AG10803 (cell line): ENCODE results near the gene VAC14.

Experiments used
- DNase-seq: peaks from one replicate; pipeline ENCODE4 v3.0.0; 2010; ENCODE audit warnings: low read depth
- H3K4me3 ChIP-seq: 2 replicates; pipeline ENCODE4 v1.5.1; 2011; ENCODE audit warnings: mild to moderate bottlenecking, low read length, control low read depth
- TF ChIP-seq, protein P1 (sequence below): conservative IDR thresholded peaks from 2 replicates; pipeline ENCODE4 v1.5.1; 2011; ENCODE audit warnings: mild to moderate bottlenecking, low read length, control low read depth, inconsistent platforms

Gene VAC14

DNA sequence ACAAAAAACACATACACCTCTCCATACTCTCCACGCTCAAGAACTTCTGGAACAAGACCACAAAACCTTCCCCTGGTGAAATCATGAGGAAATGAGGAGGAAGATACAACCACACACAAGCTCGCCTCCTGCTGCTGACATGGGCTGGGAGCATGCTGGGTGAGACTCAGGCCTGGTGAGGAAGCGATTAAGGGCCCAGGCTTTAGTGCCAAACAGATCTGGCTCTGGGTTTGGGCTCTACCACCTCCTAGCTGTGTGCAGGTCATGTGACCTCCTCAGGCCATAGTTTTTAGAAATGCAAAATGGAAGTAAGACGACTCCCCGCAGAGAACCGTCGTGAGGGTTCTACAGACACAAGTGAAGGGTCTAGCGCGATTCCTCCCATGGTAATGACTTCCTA, 41.3 kb downstream of the VAC14 start:
- H3K4me3 ChIP-seq: no peak overlapping the region
- TF ChIP-seq, protein P1, sequence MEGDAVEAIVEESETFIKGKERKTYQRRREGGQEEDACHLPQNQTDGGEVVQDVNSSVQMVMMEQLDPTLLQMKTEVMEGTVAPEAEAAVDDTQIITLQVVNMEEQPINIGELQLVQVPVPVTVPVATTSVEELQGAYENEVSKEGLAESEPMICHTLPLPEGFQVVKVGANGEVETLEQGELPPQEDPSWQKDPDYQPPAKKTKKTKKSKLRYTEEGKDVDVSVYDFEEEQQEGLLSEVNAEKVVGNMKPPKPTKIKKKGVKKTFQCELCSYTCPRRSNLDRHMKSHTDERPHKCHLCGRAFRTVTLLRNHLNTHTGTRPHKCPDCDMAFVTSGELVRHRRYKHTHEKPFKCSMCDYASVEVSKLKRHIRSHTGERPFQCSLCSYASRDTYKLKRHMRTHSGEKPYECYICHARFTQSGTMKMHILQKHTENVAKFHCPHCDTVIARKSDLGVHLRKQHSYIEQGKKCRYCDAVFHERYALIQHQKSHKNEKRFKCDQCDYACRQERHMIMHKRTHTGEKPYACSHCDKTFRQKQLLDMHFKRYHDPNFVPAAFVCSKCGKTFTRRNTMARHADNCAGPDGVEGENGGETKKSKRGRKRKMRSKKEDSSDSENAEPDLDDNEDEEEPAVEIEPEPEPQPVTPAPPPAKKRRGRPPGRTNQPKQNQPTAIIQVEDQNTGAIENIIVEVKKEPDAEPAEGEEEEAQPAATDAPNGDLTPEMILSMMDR: no peak
- DNase-seq: no peak

DNA sequence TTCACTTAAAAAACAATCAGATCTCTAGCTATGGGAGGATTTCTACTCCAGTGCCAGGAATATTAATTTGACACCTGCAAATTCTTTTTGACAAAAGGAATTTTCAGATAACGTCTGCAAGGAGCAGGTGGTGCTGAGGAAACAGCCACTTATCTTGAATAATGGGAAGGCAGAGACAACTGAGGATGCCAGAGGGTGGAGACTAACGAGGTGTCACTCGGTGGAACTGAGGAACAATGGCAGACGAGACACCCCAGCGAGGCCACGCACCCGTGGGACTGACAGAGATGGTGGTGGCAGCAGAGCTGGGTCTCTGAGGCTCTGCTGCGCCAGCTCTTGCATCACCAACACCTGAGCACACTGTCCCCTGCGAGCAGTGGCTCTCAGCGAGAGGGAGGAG, 42.2 kb downstream of the VAC14 start:
- TF ChIP-seq, protein P1: no peak
- no peak for DNase-seq
- no peak overlapping the region for H3K4me3 ChIP-seq

DNA sequence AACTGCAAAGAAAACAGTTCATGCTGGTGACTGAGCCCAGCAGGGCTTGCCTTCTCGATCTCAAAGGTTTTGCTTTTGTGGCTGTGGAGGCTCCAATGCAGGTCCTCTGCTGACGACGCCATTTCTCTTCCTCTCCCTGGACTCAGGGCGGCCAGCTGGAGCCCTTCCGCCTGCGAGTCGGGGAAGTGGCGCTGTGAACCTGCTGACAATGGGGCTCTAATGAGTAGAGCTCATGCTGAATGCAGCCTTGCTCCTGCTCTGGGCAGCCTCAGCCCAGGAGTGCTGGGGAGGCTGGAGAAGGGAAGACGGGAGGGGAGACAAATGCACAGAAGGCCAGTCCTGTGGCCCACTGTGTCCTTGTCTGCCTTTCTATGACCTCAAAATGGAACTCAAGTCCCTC, 43.8 kb downstream of the VAC14 start:
- no peak for DNase-seq
- no peak overlapping the region for H3K4me3 ChIP-seq
- TF ChIP-seq, protein P1: no peak

DNA sequence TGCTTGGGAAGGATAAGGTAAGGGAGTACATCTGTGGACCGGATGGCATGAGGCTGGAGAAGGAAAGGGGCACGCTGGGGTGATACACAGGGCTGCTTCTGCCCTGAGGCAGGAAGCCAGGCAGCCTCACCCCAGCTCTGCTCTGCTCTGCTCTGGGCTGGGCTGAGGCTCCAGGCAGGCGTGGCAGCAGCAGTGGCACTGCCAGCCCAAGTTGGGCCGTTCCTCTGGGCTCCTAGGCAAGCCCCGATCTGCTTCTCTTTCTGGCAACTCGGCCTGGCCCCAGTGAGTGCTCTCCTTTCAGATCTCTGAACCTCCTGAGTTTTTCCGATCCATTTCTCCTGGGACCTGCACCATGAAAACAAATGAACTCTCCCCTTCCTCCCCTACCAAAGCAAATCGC, 44.9 kb downstream of the VAC14 start:
- no peak for DNase-seq
- no peak overlapping the region for H3K4me3 ChIP-seq

DNA sequence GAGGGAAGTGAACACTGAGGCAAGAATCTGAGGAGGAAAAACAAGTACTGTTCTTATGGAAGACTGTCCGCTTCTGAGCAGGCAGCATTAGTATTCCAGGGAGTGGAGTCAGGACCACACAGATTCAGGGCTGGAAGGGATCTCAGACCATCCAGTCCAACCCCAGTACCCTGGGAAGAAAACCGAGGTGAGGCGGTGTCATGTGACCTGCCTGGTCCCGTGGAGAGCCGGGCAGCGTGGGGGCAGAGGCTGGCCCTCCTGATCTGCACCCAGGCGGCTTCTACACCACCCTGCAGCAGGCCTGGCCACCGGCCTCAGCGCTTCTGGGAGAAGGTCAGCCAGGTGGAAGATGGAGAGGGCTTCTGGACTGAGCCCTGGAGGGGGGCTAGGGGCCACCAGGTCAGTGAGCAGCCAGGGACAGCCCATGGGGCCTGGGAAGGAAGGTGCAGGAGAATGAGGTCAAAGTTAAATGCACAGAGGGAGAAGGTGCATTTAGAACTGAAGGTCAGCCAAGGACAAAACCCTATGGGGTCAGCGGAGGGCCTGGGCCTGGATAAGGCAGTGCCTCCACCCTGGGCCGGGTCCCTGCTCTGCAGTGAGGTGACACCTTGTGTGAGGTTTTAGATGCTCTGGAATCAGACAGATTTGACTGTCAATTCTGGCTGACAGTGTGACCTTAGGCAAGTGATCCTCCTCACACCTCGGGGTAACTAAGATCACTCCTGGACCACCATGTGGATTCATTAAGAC, 45.9 kb downstream of the VAC14 start:
- TF ChIP-seq, protein P1: no peak
- DNase-seq: no peak
- no peak overlapping the region for H3K4me3 ChIP-seq

More for the DNA sequence above, 44.9 kb downstream of the VAC14 start:
- TF ChIP-seq, protein P1: no peak

DNA sequence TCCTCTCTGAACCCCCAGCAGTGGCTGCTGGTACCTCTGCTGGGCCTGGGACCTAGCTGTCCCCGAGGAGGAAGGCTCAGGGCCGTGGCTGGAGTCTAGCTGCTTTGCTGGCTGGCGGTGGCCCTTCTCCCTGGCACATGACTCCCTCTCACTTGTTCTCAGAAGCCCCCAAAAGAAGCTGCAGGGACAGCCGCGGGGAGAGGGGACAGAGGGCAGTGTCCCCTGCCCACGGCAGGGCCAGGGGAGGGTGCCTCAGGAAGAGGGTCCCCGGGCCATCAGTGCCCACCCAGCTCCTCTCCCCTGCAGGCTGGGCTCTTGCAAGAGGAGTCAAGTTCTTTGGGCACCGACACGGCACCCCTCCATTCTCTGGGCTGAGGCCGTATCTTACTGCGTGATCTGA, 46.6 kb downstream of the VAC14 start:
- H3K4me3 ChIP-seq: no peak overlapping the region
- TF ChIP-seq, protein P1: no peak
- DNase-seq: no peak

DNA sequence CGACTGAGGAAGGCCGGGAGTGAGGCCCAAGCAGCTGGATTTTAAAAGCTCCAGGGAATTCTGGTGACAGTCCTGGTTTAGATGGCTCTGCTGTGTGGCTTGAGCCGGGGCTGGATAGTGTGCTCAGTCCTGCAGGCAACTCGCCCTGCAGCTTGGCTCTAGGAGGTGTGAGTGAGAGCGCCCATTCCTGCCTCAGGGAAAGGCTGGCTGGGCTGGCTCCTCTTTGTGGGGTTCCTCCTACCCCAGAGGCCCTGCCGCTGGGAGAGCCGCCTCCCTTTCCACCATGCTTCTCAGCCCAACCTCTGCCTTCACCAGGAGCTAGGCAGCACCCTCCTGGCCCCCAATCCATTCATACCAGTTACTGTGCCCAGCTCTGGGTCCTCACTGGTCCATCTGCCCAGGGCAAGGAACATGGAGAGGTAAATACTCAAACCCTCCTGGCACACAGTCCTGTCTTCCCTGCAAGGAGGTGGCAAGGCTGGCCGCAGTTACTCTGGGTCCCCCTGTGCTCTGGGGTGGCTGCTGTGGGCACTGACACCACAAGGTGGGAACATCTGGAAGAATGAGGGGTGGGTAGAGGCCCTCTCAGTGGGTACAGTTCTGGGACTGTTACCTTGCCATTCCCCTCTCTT, 47.1 kb downstream of the VAC14 start:
- no peak for DNase-seq
- no peak overlapping the region for H3K4me3 ChIP-seq
- TF ChIP-seq, protein P1: no peak
